ENCODE measurements around the gene KLF9. TPM values are rescaled to one million over a fixed set of nuclear protein-coding genes. Genes with fewer than 3 reads are reported as not detected.

KLF9 gene
- total and polyA plus RNA-seq, 9 of the 15 experiments (the other 6 are each of a cell fraction or from before 2014, with no cell fraction given), result 3.3 to 11.9 (median 6.9) TPM

DNA sequence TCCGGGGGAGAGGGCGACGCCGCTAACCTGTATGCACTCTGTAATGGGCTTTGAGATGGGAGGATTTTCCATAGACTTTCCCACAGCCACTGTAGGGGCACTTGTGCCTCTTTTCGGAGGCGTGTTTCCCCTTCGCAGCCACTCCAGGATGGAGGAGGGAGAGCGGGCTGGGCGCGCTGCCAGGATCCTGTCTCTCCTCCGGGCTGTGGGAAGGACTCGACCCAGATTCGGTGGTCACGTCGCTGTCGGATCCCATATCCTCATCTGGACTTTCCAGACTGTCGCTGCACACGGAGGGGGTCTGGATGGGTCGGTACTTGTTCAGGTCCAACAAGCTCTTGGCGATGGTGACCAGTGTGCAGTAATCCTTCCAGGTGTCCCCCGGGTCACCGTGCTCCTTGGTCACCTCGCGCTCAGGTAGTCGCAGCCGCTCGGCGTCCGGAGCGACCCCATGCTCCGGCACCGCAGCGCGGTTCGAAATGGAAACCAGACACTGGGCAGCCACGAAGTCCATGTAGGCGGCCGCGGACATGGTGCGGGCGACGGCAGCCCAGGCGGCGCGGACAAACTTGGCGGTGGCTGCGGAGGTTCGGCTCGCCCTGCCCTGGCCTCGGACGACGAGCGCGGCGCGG is 1.5 kb downstream of the KLF9 start (continued):
- TF ChIP-seq, protein P1, sequence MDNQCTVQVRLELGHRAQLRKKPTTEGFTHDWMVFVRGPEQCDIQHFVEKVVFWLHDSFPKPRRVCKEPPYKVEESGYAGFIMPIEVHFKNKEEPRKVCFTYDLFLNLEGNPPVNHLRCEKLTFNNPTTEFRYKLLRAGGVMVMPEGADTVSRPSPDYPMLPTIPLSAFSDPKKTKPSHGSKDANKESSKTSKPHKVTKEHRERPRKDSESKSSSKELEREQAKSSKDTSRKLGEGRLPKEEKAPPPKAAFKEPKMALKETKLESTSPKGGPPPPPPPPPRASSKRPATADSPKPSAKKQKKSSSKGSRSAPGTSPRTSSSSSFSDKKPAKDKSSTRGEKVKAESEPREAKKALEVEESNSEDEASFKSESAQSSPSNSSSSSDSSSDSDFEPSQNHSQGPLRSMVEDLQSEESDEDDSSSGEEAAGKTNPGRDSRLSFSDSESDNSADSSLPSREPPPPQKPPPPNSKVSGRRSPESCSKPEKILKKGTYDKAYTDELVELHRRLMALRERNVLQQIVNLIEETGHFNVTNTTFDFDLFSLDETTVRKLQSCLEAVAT (IDR thresholded peaks at IDR 0.05), result 0 out of 4 replicates have a peak, but pooled peaks of 1 of the 2 experiments have one; percentile 11
- TF ChIP-seq JUND (IDR thresholded peaks at IDR 0.05; ENCODE audit: borderline replicate concordance, low read depth, low read length), result no peak
- TF ChIP-seq JUND (tag; IDR thresholded peaks at IDR 0.05; ENCODE audit: borderline replicate concordance, low read depth, low read length), result no peak
- TF ChIP-seq PHF8 (IDR thresholded peaks at IDR 0.05; ENCODE audit: borderline replicate concordance, low read length), result peak; percentile 18; the same call in 1 of the 2 replicates
- peak; percentile 66 for TF ChIP-seq KDM5B (IDR thresholded peaks at IDR 0.05; ENCODE audit: insufficient replicate concordance, low read depth, low read length)
- peak; percentile 38; the same call in 1 of the 2 replicates for TF ChIP-seq MTA3 (IDR thresholded peaks at IDR 0.05; ENCODE audit: borderline replicate concordance)
- peak; percentile 37 for TF ChIP-seq RBFOX2 (IDR thresholded peaks at IDR 0.05; ENCODE audit: low read depth, low read length)
- no peak for TF ChIP-seq MAZ (CRISPR knock-in tag; conservative IDR thresholded peaks at IDR 0.05 in 1 of 2, IDR thresholded peaks at IDR 0.05 in 1 of 2)
- peak; percentile 24 for TF ChIP-seq CCNT2 (IDR thresholded peaks at IDR 0.05; ENCODE audit: borderline replicate concordance, extremely low read depth, insufficient read length, low read depth, low read length)
- 0 out of 2 replicates have a peak, but pooled peaks have one; percentile 37 for TF ChIP-seq NFRKB (IDR thresholded peaks at IDR 0.05; ENCODE audit: low read depth)
- peak; percentile 100 for TF ChIP-seq ZNF263 (CRISPR knock-in tag; IDR thresholded peaks at IDR 0.05; ENCODE audit: borderline replicate concordance)
